Type B pancreatic cell (in vitro differentiated cells): ENCODE data around the gene IRX1. TPM values are rescaled to one million over a fixed set of nuclear protein-coding genes. Genes with fewer than 3 reads are reported as not detected.

Source experiments
- DNase-seq: peaks from one replicate; pipeline ENCODE4 v3.0.0; 2021; ENCODE audit warnings: mixed read lengths; ENCODE audit not compliant: unreplicated experiment; ENCODE audit errors: extremely low spot score
- H3K27ac Mint-ChIP-seq: 2 replicates; pipeline ENCODE4 v1.8.0; 2021; ENCODE audit warnings: mild to moderate bottlenecking, mixed read lengths
- H3K27me3 Mint-ChIP-seq: 2 replicates; pipeline ENCODE4 v1.8.0; 2021; ENCODE audit warnings: mixed read lengths
- H3K36me3 Mint-ChIP-seq: 2 replicates; pipeline ENCODE4 v1.8.0; 2021; ENCODE audit warnings: mixed read lengths
- H3K4me1 Mint-ChIP-seq: one replicate; pipeline ENCODE4 v1.8.0; 2021; ENCODE audit warnings: mixed read lengths; ENCODE audit not compliant: unreplicated experiment
- H3K4me3 Mint-ChIP-seq: 2 replicates; pipeline ENCODE4 v1.8.0; 2021; ENCODE audit warnings: mild to moderate bottlenecking, mixed read lengths
- H3K9me3 Mint-ChIP-seq: 2 replicates; pipeline ENCODE4 v1.8.0; 2021; ENCODE audit warnings: mixed read lengths
- total RNA-seq: library from RNA; stranded (reverse); gene quantifications from 2 replicates; pipeline ENCODE4 v1.2.1, GENCODE V29; 2021; ENCODE audit warnings: low replicate concordance
- TF ChIP-seq, protein P1 (sequence below): fragments of 200-600 bp; sonication (generic); conservative IDR thresholded peaks from 2 replicates; pipeline ENCODE4 v1.5.0; 2021; ENCODE audit warnings: antibody characterized with exemption, mild to moderate bottlenecking

IRX1 gene
- total RNA-seq, 1 donor from 2014 or later = 25.0 TPM

DNA sequence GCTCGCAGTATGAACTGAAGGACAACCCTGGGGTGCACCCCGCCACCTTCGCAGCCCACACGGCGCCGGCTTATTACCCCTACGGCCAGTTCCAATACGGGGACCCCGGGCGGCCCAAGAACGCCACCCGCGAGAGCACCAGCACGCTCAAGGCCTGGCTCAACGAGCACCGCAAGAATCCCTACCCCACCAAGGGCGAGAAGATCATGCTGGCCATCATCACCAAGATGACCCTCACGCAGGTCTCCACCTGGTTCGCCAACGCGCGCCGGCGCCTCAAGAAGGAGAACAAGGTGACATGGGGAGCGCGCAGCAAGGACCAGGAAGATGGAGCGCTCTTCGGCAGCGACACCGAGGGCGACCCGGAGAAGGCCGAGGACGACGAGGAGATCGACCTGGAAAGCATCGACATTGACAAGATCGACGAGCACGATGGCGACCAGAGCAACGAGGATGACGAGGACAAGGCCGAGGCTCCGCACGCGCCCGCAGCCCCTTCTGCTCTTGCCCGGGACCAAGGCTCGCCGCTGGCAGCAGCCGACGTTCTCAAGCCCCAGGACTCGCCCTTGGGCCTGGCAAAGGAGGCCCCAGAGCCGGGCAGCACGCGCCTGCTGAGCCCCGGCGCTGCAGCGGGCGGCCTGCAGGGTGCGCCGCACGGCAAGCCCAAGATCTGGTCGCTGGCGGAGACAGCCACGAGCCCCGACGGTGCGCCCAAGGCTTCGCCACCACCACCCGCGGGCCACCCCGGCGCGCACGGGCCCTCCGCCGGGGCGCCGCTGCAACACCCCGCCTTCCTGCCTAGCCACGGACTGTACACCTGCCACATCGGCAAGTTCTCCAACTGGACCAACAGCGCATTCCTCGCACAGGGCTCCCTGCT lies 3.8 kb downstream of the IRX1 start:
- no peaks in the 10 kb centered on the region for H3K9me3 Mint-ChIP-seq
- H3K27me3 Mint-ChIP-seq = peaks cover 79% of the 10 kb centered on the region
- peaks cover 28% of the 10 kb centered on the region for H3K4me1 Mint-ChIP-seq
- peak overlapping the region; percentile 88 for H3K4me3 Mint-ChIP-seq
- peak overlapping the region; percentile 86 for H3K27ac Mint-ChIP-seq
- peaks cover 23% of the 10 kb centered on the region for H3K36me3 Mint-ChIP-seq
- no peak for DNase-seq
- TF ChIP-seq, protein P1, sequence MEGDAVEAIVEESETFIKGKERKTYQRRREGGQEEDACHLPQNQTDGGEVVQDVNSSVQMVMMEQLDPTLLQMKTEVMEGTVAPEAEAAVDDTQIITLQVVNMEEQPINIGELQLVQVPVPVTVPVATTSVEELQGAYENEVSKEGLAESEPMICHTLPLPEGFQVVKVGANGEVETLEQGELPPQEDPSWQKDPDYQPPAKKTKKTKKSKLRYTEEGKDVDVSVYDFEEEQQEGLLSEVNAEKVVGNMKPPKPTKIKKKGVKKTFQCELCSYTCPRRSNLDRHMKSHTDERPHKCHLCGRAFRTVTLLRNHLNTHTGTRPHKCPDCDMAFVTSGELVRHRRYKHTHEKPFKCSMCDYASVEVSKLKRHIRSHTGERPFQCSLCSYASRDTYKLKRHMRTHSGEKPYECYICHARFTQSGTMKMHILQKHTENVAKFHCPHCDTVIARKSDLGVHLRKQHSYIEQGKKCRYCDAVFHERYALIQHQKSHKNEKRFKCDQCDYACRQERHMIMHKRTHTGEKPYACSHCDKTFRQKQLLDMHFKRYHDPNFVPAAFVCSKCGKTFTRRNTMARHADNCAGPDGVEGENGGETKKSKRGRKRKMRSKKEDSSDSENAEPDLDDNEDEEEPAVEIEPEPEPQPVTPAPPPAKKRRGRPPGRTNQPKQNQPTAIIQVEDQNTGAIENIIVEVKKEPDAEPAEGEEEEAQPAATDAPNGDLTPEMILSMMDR = peak; percentile 60

GRCh38 chr5:3600106-3601060 lies 4.8 kb downstream of the IRX1 start:
- Mint-ChIP-seq H3K36me3 (peaks cover 28% of the 10 kb centered on the region), H3K27ac (no peak overlapping the region), H3K4me1 (peaks cover 28% of the 10 kb centered on the region), H3K27me3 (peaks cover 85% of the 10 kb centered on the region), H3K9me3 (no peaks in the 10 kb centered on the region), H3K4me3 (peak overlapping the region; percentile 80)
- TF ChIP-seq, protein P1 = no peak
- DNase-seq = no peak

- no peak overlapping the region for H3K27ac Mint-ChIP-seq
- peaks cover 93% of the 10 kb centered on the region for H3K27me3 Mint-ChIP-seq
- DNase-seq = no peak
- peak overlapping the region; percentile 80 for H3K4me3 Mint-ChIP-seq
- H3K4me1 Mint-ChIP-seq = peaks cover 28% of the 10 kb centered on the region
- TF ChIP-seq, protein P1 = no peak
- H3K36me3 Mint-ChIP-seq = peaks cover 28% of the 10 kb centered on the region
- H3K9me3 Mint-ChIP-seq = no peaks in the 10 kb centered on the region
These were observed 5.6 kb downstream of the IRX1 start for GRCh38 chr5:3601061-3601710.

GRCh38 chr5:3601911-3602782 lies 6.5 kb downstream of the IRX1 start:
- Mint-ChIP-seq H3K4me3 (peak overlapping the region; percentile 80), H3K9me3 (no peaks in the 10 kb centered on the region), H3K36me3 (peaks cover 28% of the 10 kb centered on the region), H3K27me3 (peaks cover 92% of the 10 kb centered on the region), H3K4me1 (peaks cover 25% of the 10 kb centered on the region), H3K27ac (peak overlapping the region; percentile 27)
- TF ChIP-seq, protein P1 = no peak
- no peak for DNase-seq
